SIG-M5 treated with dmso at 0.1 percent for 504 hours (cell line): ENCODE measurements around the gene SCARB1.
A peak's percentile ranks its signal among the peaks of the same experiment; 100 is the strongest.

Experiments used
- DNase-seq: peaks from one replicate; lab custom pipeline; 2025; ENCODE audit not compliant: unreplicated experiment; lab: John Stamatoyannopoulos, UW

Gene SCARB1

DNA sequence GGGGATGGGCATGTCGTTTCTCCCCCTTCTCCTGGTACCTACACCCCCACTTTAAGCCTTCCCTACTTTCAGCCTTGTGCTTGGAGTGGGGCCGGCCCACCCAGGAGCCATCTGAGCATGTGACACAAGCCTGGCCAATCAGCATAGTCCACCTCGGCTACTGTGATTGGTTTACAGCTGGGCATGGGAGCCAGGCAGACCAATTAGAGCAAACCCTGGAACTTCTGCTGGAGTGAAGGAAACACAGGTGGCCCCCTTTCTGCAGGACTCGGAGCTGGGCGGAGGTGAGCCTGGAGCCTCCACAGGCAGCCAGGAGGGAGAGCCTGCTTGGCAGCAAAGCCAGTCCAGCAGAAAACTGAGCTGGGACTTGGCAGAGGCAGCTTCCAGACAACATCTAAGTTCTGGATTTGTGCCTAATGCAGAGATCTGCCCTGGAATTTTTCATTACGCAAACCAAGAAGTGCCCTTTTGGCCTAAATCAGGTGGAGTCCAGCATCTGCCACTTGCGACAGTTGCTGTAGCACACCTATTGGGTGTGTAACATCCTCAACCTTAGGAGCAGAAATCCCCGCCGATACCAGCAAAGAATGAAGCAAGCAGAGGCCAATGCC, 59.5 kb downstream of the SCARB1 start:
- peak; percentile 23 for DNase-seq

DNA sequence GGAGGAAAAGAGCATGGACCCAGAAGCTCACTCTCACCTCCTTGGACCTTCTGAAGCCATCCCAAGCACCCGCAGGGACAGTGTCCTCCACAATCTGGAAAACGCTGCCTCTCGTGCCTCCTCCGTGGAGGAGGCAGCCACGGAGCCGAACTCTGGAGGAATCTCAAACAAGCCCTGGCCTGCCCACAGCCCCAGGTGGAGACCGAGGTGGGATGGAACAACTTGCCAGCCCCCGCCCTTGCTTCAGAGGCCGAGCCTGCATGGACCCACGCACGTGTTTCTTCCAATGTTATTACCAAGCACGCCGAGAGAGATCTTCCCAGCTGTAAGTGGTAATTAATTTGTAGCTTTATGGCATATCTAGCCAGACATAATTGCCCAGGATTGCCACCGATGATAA, 61.3 kb downstream of the SCARB1 start:
- no peak for DNase-seq

DNA sequence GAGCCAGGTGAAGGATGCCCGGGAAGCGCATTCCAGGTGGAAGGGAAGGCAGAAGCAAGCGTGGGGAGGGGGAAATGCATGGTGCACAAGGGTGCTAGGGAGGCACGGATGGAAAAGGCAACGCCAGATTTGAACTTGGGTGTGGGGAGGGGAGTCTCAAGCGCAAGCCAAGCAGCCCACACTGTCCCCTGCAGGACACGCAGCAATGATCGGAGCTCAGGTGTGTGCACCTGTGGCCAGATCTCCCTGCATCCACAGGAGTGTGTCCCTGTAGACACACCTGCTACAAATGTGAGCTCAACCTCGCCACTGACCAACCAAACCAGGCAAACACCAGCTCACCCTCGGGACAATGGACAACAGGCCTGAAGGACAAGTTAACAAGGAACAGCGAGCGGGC, 63.2 kb downstream of the SCARB1 start:
- no peak for DNase-seq

DNA sequence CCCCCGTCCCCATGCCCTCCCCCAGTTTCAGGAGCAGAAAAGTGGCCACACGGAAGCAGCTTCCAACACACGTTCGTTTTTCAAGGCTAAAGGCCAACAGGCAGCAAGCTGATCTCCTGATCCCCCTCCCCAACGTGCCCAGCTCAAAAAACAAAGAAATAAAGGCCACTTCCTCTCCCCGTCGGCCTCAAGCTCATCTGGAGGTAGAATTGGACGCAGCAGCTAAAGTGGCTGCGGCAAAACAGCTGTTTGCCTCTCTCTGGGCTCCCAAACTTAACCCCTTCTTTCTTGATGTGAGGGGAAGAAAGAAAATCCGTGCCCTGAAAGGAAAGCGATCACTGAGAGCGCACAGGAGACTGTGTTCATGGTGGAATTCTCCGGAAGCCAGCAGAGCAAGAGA, 66.3 kb downstream of the SCARB1 start:
- DNase-seq: no peak

DNA sequence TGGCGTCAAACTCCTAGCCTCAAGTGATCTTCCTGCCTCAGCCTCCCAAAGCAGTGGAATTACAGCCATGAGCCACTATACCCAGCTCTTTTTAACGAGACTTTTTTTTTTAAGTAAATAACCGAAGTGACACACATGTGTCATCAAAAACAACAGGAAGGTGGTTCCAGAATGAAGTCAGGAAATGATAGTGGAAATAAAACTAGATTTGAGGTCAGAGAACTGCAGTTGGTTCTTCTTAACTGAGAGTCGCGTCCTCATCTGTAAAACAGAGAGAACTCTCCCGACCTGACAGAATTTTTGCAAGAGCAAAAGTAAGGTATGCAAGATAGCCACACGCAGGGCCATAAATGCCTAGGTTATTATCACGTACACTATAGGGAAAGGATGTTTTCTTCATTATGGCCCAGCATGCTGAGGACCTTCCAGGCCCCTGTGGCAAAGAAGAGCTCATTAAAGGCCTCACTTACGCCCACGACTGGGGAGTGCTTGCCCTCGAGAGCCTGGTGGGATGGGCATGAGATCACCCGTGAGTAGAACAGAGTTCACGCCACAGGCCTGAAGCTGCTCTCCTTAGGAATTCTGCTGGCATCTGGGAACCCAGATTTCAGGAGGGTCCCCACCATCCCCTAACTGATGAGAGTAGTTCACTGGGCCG, 67.2 kb downstream of the SCARB1 start:
- no peak for DNase-seq

DNA sequence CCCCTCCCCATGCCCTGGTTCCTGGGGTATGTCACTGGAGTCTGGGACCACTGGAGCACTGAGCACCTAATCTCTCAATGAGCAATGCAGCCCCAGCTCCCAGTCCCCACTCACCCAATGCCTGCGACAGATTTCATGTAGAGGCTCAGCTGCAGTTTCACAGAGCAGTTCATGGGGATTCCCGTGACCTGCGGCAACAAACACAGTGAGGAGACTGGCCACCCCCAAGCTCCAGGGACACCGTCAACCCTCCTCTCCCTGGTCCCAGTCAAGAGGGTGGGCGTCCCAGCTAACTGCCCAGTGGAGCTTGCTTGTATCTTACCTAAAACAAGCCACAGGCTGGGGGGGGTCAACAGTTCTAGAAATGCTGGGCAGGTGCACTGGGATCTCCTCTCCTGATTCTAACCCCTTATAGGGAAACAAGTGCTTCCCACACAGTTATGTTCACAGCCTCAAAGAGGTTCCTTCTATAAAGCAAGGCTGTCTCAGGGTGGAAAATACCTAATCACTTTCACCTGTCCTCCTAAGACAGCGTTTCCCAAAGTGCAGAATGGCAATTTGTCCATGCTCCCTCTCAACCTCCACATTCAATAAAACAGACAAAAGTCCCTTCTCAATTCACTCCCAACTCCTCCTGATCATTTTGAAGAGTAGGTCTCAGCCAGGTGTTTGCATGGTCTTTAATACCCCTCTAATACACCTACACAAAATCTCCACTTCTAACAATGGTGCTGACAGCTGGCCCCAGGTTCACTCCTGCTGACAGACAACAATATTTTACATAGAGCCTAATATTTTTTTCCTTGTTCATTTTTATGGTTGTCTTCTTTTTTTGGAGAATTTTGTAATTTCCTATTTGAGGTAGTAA, 68.3 kb downstream of the SCARB1 start:
- DNase-seq: no peak

DNA sequence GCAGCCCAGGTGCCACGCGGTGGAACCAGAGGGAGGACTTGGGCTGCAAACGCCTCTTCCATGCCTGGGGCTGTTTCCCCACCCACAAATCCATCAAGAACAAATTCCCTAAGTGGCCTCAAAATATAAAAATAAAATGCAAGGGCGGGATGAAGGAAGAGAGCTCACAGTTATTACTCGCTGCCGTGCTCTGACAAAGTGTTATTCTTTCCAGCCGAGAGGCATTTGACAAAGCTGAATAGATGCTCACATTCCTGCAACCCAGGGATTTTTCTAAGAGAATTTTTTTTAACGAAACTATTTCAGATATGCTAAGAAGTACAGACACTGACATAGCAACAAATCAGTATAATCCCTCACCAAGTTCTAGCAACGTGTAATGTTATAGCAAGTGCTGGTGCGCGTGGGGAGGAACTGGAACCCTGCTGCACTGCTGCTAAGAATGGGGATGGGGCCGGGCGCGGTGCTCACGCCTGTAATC, 70.7 kb downstream of the SCARB1 start:
- DNase-seq: no peak

DNA sequence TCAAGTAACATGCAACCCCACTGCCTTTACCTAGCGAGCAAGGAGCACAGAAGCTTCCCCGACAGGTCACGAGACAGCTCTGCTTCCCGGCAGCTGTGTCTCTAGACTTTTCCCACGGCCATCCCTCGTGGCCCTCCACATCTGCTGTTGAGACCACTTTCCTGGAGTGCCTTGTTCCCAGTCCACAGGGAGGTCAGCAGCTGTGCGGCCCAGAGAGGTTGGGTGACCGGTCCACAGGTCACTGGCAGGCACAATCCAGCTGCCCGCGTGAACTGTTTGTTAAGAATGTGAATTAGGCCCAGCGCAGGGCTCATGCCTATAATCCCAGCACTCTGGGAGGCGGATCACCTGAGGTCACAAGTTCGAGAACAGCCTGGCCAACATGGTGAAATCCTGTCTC, 71.5 kb downstream of the SCARB1 start:
- no peak for DNase-seq

DNA sequence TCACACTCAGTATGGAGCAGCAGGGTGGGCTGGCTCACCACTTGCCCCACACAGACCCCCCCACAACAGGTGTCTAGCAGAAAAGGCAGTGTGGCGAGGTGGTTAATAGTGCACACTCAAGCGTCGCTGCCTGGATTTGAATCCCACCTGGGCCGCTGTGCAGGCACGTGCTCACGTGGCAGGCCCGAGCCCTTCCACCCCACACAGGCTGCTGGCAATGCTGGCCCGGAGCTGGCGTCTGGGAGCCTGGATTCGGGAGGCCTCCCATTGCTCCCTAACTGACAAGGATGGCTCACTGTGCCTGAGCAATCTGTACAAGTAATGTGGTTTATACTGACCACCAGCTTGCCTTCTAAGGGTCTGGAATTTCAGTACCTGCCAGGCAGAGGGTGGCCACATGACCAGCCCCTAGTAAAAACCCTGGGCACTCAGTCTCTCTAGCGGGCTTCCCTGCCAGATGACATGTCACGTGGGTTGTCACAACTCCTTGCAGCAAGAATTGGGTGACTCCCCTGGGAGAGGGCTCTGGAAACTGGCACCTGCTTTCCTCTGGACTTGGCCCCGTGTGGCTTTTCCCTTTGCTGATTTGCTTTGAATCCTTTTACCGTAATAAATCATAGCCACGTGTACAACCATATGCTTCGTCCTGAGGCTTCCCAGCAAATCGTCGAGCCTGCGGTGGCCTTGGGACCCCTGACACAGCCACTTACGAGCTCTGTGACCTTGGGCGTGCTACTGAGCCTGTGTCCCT, 72.8 kb downstream of the SCARB1 start:
- no peak for DNase-seq

DNA sequence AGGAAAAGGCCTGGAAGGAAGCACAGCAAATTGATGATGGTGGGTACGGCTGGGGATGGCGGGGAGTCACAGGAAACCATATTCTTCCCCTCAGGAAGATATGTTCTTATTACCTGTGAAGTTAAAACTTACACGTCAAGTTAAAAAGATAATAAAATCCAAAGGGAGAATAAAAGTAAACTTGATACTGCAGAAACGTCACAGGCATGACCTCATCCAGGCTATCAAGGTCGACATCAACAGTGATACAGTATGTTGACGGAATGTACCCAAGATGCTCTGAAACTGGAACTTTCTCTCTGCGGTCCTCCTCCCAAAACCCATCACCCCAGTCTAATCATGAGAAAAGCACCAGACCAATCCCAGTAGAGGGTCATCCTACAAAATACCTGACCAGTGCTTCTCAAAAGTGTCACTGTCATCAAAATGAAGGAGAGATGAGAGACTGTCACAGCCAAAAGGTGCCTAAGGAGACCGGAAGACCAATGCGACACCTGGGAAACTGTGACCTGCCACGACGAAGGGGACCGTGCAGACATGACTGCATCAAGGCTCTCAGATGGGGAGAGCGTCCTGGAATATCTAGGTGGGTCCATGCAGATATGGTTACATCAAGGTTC, 74.6 kb downstream of the SCARB1 start:
- DNase-seq: no peak

DNA sequence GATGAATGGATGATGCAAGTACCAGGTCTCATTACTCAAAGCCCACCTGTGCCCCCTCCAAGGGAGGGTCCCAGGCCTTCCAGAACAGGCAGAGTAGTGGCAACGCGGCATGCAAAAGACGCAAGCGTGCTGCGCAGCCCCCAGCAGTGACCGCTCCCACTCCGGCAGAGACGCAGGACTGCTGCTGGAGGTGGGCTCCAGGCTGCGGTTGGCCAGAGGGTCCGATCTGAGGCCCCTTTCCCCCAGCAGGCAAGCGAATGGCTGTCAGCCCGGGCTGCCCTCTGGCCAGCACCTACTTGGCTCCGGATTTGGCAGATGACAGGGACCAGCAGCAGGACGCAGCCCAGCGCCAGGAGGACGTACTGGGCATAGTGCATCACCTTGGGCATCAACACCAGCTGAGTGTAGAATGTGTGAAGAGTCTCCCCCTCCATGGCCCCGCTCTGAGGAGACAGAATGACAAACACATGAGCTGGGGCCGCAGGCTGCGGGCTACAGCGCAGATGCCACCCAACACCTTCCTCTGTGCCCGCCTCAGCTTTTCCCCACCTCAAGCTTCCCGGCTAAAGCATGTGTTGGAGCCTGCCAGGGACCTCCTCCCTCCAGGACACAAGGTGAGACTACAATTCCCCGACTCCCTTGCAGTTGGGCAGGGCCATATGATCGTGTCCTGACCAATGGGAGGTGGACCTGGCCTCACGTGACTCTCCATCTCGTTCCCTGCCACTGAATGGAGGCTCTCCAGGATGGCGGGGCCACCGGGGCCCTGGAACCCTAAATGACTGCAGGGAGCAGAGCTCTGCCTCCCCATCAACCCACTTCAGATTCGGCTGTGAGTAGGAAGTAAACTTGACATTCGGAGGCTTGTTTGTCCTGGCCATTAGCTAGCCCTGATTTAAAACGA, 77.4 kb downstream of the SCARB1 start:
- DNase-seq: no peak

DNA sequence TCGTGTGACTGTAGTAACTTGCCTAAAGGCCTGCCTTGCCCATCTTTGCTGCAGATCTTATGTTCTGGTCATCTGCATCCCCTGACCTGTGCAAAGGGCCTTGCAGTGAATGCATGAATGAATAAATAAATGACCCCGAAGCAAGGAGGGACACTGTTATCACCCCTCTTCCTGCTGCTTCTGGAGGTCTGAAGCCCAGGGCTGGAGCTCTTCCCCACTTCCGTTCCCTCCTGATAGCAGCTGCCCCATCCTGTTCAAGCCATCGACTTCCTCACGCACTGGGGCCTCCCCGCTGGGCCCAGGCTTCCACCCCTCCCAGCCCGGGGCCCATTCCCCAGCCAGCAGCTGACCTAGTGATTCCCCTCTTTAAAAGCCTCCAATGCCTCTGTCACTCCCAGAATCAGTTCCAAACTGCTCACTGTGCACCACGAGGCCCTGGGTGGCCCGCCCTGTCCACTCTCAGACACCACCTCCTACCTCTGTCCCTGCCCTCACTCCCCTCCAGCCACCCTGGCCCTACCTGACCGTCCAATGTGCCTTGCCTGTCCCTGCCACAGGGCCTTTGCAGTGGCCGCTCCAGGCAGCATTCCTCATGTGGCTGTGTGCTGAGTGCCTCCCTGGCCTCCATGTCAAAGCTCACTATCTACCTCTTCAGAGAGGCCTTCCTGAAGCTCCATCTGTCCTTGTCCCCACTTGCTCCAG, 78.6 kb downstream of the SCARB1 start:
- DNase-seq: no peak

DNA sequence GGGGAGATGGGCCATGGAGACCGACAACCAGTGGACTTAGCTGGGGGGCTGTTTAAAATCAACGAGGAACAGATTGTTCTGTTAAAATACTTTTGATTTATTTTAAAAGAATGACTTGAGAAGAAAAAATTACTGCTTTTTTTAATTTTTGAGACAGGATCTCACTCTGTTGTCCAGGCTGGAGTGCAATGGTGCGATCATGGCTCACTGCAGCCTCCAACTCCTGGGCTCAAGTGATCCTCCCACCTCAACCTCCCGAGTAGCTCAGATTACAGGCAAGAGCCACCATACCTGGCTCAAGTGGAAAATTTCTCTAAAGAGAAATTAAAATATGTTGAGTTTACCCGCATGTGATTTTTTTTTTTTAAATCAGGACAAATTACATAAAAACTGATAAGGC, 80.6 kb downstream of the SCARB1 start:
- no peak for DNase-seq

DNA sequence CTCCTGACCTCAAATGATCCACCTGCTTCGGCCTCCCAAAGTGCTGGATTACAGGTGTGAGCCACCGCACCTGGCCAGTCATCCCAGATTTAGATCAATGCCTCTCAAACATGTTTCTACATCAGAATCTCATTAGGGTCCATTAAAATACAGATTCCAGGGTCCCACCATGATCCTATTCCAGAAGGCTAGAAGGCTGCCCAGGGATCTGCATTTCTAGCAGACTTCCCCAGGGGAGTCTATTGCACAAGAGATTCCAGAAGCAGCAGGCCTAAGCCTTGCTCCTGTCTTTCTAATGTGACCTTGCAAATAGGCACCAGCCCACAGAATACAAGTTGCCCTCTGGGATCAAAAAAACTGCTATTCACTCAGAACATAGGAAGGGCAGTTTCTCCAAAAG, 81.5 kb downstream of the SCARB1 start:
- no peak for DNase-seq

DNA sequence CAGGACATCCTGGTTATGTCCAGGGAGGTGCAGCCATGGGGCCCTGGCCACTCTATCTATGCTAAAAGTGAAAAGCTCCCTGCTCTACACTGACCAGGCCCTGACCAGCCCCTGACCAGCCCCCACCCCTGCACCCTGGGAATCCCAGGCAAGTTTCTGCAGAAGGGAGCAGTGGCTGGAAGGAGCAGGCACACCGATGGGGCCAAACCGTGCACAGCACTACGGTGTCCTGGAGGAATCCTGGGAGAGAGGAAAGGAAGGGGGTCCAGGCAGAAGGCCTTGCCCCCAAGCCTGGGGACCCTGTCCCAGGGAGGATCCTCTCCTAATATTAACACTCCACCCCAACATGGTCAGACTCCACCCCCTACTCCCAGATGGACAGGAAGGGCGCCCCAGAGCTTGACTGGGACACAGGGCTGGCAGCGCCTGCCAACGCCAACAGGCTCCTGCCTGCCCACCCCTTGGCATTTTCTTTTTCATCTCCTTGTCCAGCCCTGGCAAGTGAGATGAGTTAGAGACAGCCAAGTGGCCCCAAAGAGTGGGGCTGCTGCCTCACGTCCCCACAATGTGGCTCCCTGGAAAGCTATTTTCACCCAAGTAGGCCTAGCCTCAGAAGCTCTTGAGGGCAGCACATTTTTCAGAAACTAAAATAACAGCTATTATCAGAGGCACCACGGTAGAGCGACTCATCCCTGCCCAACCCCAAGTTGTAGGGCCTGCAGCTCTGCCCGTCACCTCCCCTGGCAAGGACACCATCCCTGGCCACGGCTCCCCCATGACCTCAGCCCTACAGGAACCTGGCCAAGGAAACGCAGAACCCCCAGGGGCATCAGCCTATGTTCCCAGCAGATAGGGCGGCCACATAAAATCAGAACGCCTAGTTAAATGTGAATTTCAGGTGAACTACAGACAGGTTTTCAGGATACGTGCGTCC, 82.6 kb downstream of the SCARB1 start:
- no peak for DNase-seq

DNA sequence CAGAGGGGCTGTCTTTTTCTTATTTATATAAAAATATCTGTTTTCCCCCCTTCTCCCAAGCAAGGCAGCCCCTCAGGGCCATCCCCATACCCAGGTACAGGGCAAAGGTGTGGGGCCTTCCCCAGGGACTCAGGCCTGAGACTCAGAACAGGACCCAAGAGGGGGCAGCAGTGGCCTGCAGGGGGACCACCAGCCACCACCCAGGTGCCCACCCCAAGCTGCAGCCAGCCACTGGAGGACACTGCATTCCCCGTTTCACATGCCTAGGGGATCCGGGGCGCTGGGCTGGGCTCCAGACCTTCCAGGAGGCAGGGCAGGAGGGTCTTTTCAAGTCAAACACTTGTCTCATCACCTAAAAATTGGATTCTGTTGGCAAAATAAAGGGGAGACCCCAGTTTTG, 83.3 kb downstream of the SCARB1 start:
- no peak for DNase-seq

DNA sequence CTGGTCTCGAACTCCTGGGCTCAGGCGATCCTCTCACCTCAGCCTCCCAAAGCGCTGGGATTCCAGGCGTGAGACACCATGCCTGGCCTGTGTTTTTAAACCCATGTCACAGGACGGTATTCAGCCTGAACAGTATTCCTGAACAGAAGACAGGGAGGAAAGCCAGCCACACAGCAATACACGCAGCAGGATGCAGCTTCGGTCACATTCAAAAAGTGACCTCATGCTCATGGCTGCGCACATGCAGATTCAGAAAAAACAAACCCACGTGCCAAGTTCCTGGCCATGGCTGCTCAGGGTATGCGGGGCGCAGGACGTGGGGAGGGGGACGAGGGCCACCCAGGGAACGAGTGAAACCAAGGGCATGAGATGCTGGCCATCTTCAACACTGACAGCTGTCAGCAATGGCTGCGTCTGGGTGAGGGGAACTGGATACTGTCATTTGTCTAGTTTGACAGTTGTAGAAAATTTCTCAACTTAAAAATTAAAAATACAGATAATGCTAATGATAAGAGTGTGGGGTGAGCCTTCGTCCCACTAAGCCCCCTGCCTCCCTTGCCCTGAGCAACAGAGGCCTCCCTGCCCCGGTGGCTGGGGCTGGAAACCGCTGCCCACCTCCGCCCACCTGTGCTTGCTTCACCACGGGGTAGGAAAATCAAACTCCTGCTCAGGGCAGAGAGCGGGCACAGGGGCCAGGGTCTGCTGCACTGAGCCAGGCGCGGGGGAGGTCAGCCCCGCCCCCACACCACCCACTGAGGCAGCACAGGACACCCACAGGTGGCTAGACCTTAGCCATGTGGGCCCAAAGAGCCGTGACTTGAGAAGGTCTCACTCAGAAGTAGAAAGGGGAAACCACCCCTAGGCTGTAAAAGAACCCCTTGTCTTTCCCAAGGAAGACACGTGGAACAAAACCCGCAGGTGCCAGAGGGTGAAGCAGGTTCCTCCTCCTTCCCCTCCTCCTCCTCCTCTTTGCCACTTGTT, 84.2 kb downstream of the SCARB1 start:
- no peak for DNase-seq
